Panc1 (cell line): ENCODE measurements around the gene VSTM5. TPM values are rescaled to one million over a fixed set of nuclear protein-coding genes. Genes with fewer than 3 reads are reported as not detected.

Source experiments
- ATAC-seq: fragments of 200-7000 bp; cut with Tn5 transposase; 2 replicates; pipeline ENCODE4 v1.9.1; 2020; ENCODE audit warnings: mild to moderate bottlenecking, moderate library complexity
- BruUV-seq: library from RNA; stranded (reverse); fragments of 400-500 nt; replicated peaks from 2 replicates; lab custom pipeline; 2021; lab: Mats Ljungman, UMichigan
- CTCF ChIA-PET: fragments of 300-600 bp; sonication (Branson Sonifier 250); formaldehyde crosslinking; loops from one replicate; lab custom pipeline; 2022; ENCODE audit warnings: antibody characterized with exemption; lab: Charles Lee
- POLR2A ChIA-PET: fragments of 300-600 bp; sonication (Branson Sonifier 250); formaldehyde crosslinking; loops from one replicate; lab custom pipeline; 2022; ENCODE audit warnings: antibody characterized with exemption; lab: Charles Lee
- DNase-seq: peaks from one replicate; pipeline ENCODE4 v3.0.0-alpha.2; 2010; ENCODE audit warnings: low read depth, low spot score
- H3K27ac ChIP-seq: 2 replicates; pipeline ENCODE4 v1.5.1; 2011; ENCODE audit warnings: mild to moderate bottlenecking, low read length, inconsistent platforms
- H3K27me3 ChIP-seq: fragments of 200-500 bp; sonication (Bioruptor generic); 2 replicates; pipeline ENCODE4 v1.6.0; 2014; ENCODE audit warnings: low read length, inconsistent platforms; ENCODE audit not compliant: control insufficient read depth, insufficient read depth
- H3K36me3 ChIP-seq: fragments of 200-500 bp; sonication (Bioruptor generic); 2 replicates; pipeline ENCODE4 v1.5.1; 2014; ENCODE audit warnings: inconsistent platforms, mild to moderate bottlenecking, low read length, moderate library complexity; ENCODE audit not compliant: control insufficient read depth, insufficient read depth
- H3K4me1 ChIP-seq: 2 replicates; pipeline ENCODE4 v1.5.1; 2011; ENCODE audit warnings: inconsistent platforms, mild to moderate bottlenecking, low read length, moderate library complexity; ENCODE audit not compliant: control insufficient read depth, insufficient read depth
- H3K4me3 ChIP-seq, 2 experiments: 2 replicates each; pipeline ENCODE4 v1.5.1; 2011 to 2012; ENCODE audit warnings: low read depth in 2 of 2, low read length in 2 of 2, mild to moderate bottlenecking in 2 of 2, inconsistent platforms in 1 of 2, moderate library complexity in 1 of 2
- H3K9me3 ChIP-seq: fragments of 200-500 bp; sonication (Bioruptor generic); 2 replicates; pipeline ENCODE4 v1.5.1; 2014; ENCODE audit warnings: low read depth, mild to moderate bottlenecking, inconsistent platforms, low read length, moderate library complexity; ENCODE audit not compliant: control insufficient read depth, insufficient read depth
- CTCF ChIP-seq: fragments of 450-650 bp; IDR thresholded peaks from 2 replicates; pipeline ENCODE4 v1.5.1; 2017; ENCODE audit warnings: mild to moderate bottlenecking
- POLR2AphosphoS5 ChIP-seq: IDR thresholded peaks from 2 replicates; pipeline ENCODE4 v1.6.1; 2012; ENCODE audit warnings: mild to moderate bottlenecking, low read depth, low read length, moderate library complexity
- SIN3A ChIP-seq: IDR thresholded peaks from 2 replicates; pipeline ENCODE4 v1.6.1; 2012; ENCODE audit warnings: low read depth, mild to moderate bottlenecking, low read length, moderate library complexity, borderline replicate concordance; ENCODE audit not compliant: insufficient read depth
- TCF7L2 ChIP-seq: IDR thresholded peaks from 2 replicates; pipeline ENCODE4 v1.6.1; 2011; ENCODE audit warnings: mild to moderate bottlenecking, low read depth, low read length, inconsistent platforms
- in situ Hi-C: cut with HindIII; loops from 2 replicates; pipeline ENCODE4 v1.10.0; 2016; ENCODE audit warnings: low sequenced_read_pairs, low pct_unique_long_range_greater_than_20kb
- intact Hi-C: fragments of 100-400 bp; cut with micrococcal nuclease; formaldehyde crosslinking; loops from one replicate; pipeline ENCODE4 v1.10.0; 2022; ENCODE audit not compliant: unreplicated experiment
- total RNA-seq: library from RNA; stranded (reverse); gene quantifications from one replicate; pipeline ENCODE4 v1.2.1, GENCODE V29; 2021; ENCODE audit not compliant: unreplicated experiment
- TF ChIP-seq, protein P1 (sequence below), 2 experiments: IDR thresholded peaks; 2 replicates each; pipeline ENCODE4 v1.6.1; 2011 to 2012; ENCODE audit warnings: low read depth in 2 of 2, control low read depth in 1 of 2, low read length in 1 of 2, mild to moderate bottlenecking in 1 of 2, moderate library complexity in 1 of 2; ENCODE audit not compliant: insufficient read depth in 1 of 2

VSTM5 gene
- total RNA-seq, 1 experiment from 2014 or later, result not detected

- no TSS peak for BruUV-seq
- TF ChIP-seq, protein P1, sequence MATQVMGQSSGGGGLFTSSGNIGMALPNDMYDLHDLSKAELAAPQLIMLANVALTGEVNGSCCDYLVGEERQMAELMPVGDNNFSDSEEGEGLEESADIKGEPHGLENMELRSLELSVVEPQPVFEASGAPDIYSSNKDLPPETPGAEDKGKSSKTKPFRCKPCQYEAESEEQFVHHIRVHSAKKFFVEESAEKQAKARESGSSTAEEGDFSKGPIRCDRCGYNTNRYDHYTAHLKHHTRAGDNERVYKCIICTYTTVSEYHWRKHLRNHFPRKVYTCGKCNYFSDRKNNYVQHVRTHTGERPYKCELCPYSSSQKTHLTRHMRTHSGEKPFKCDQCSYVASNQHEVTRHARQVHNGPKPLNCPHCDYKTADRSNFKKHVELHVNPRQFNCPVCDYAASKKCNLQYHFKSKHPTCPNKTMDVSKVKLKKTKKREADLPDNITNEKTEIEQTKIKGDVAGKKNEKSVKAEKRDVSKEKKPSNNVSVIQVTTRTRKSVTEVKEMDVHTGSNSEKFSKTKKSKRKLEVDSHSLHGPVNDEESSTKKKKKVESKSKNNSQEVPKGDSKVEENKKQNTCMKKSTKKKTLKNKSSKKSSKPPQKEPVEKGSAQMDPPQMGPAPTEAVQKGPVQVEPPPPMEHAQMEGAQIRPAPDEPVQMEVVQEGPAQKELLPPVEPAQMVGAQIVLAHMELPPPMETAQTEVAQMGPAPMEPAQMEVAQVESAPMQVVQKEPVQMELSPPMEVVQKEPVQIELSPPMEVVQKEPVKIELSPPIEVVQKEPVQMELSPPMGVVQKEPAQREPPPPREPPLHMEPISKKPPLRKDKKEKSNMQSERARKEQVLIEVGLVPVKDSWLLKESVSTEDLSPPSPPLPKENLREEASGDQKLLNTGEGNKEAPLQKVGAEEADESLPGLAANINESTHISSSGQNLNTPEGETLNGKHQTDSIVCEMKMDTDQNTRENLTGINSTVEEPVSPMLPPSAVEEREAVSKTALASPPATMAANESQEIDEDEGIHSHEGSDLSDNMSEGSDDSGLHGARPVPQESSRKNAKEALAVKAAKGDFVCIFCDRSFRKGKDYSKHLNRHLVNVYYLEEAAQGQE (IDR thresholded peaks at IDR 0.05; ENCODE audit: insufficient read depth in 1 of 2, low read depth in 2 of 2, low read length in 1 of 2), result no peak
- TF ChIP-seq CTCF, result no peak
- Histone ChIP-seq H3K4me3 (no peak overlapping the region), H3K27ac (no peak overlapping the region), H3K27me3 (no peaks in the 10 kb centered on the region), H3K4me1 (no peaks in the 10 kb centered on the region), H3K9me3 (no peaks in the 10 kb centered on the region), H3K36me3 (no peaks in the 10 kb centered on the region)
- intact Hi-C loops, result no loop called here
- CTCF ChIA-PET, result no interaction called here
- no peak for DNase-seq
- ATAC-seq, result no peak
- POLR2A ChIA-PET, result no interaction called here
- in situ Hi-C loops, result no loop called here
These were observed 20.8 kb downstream of the VSTM5 start for GRCh38 chr11:93829598-93829997.

DNA sequence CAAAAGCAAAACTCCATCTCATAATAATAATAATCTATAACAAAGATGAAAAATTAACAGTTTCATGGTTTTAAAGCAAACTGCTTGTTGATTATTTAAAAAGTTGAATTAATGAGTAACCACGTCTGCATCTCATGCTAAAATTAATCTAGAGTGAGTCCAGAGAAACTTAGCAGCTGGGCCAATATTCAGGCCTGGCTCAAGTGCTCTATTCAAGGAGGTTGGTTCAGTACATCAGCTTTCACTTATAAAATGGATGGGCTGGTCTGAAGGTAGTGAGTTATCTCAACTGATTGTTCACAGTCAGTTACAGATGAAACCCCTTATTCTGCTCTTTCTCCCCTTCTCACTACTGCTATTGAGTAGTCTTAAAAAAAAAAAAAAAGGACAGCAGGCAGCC lies 23.1 kb downstream of the VSTM5 start:
- CTCF ChIA-PET, result no interaction called here
- Histone ChIP-seq H3K4me3 (no peak overlapping the region), H3K4me1 (no peaks in the 10 kb centered on the region), H3K36me3 (no peaks in the 10 kb centered on the region), H3K27ac (no peak overlapping the region), H3K9me3 (no peaks in the 10 kb centered on the region), H3K27me3 (no peaks in the 10 kb centered on the region)
- TF ChIP-seq POLR2AphosphoS5 (no peak), SIN3A (no peak), CTCF (no peak), TCF7L2 (no peak)
- TF ChIP-seq, protein P1 (IDR thresholded peaks at IDR 0.05; ENCODE audit: insufficient read depth in 1 of 2, low read depth in 2 of 2, low read length in 1 of 2), result no peak
- intact Hi-C loops, result no loop called here
- BruUV-seq, result no TSS peak
- no peak for DNase-seq
- no peak for ATAC-seq
- POLR2A ChIA-PET, result interaction anchor here (0.7 kb wide), 1 partner anchor 127 kb away, joined by 5 read pairs; no protein-coding TSS in a partner anchor
- in situ Hi-C loops, result no loop called here
